ENCODE data around the gene KLC3.

Gene KLC3

GRCh38 chr19:45346449-45346848 is 5.9 kb downstream of the KLC3 start:
- POLR2A ChIA-PET, result interaction anchor here (0.6 kb wide), 1 partner anchor 368 kb away, joined by 3 read pairs; no protein-coding TSS in a partner anchor
- no peak for DNase-seq (ENCODE audit: low read depth, low spot score)
- no peak for TF ChIP-seq CTCF (IDR thresholded peaks at IDR 0.05; ENCODE audit: insufficient read depth, low read length, missing control alignments)
- no peak overlapping the region for H3K4me3 ChIP-seq (ENCODE audit: low read depth, low read length)
- CTCF ChIA-PET, result interaction anchor here (1.5 kb wide), 1 partner anchor 9 kb away, joined by 5 read pairs; no protein-coding TSS in a partner anchor

GRCh38 chr19:45347570-45348366 is 7.2 kb downstream of the KLC3 start:
- no peak overlapping the region for H3K4me3 ChIP-seq (ENCODE audit: low read depth, low read length)
- no peak for TF ChIP-seq CTCF (IDR thresholded peaks at IDR 0.05; ENCODE audit: insufficient read depth, low read length, missing control alignments)
- ChIA-PET POLR2A (no interaction called here), CTCF (no interaction called here)
- DNase-seq (ENCODE audit: low read depth, low spot score), result no peak

DNA sequence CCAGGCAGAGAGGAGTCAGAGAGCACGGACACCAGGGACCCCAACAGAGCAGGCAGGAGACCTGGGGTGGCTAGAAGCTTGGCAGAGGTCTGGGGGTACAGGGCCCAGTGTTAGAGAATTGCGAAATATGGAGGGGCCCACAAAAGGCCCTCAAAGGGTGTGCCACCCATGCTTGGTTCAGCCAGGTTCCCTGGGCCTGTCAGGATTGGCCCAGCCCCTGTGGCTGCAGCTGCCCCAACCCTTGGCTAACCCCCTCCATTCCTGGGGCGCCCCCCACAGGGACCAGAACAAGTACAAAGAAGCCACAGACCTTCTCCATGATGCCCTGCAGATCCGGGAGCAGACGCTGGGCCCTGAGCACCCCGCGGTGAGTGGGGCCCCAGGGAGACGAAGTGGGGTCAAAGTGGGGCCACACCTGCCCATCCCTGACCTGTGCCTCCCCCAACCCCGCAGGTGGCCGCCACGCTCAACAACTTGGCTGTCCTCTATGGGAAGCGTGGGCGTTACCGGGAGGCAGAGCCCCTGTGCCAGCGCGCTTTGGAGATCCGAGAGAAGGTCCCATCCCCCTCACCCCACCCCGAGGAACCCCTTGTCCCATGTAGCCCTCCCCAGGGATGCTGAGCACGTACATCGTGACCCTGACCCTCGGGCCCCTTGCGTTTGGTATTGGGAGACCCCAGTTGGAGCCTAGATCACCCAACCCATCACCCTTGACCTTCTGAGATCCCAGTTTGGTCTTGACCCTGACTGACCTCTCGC is 8.0 kb downstream of the KLC3 start:
- ChIA-PET CTCF (interaction anchor here (1.5 kb wide), 1 partner anchor 9 kb away, joined by 6 read pairs; no protein-coding TSS in a partner anchor), POLR2A (no interaction called here)
- DNase-seq (ENCODE audit: low read depth, low spot score), result no peak
- no peak for TF ChIP-seq CTCF (IDR thresholded peaks at IDR 0.05; ENCODE audit: insufficient read depth, low read length, missing control alignments)
- H3K4me3 ChIP-seq (ENCODE audit: low read depth, low read length), result no peak overlapping the region

DNA sequence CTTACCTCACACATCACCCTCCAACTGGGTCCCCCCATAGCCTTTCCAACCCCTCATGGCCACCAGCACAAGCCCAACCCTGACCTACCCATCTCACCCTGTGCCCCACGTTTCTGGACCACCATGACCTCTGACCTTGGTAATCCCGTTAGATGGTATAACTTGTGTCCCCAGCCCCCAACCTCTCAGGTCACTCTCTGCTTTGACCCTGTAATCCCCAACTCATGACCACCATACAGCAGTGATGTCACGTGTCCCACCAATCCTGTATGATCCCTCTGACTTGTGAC is 8.5 kb downstream of the KLC3 start:
- no peak for DNase-seq (ENCODE audit: low read depth, low spot score)
- TF ChIP-seq CTCF (IDR thresholded peaks at IDR 0.05; ENCODE audit: insufficient read depth, low read length, missing control alignments), result no peak
- H3K4me3 ChIP-seq (ENCODE audit: low read depth, low read length), result no peak overlapping the region
- ChIA-PET CTCF (interaction anchor here (1.5 kb wide), 1 partner anchor 10 kb away, joined by 6 read pairs; no protein-coding TSS in a partner anchor), POLR2A (no interaction called here)

GRCh38 chr19:45349430-45349941 is 8.9 kb downstream of the KLC3 start:
- no peak for DNase-seq (ENCODE audit: low read depth, low spot score)
- CTCF ChIA-PET, result interaction anchor here (1.5 kb wide), 1 partner anchor 10 kb away, joined by 6 read pairs; no protein-coding TSS in a partner anchor
- POLR2A ChIA-PET, result no interaction called here
- no peak for TF ChIP-seq CTCF (IDR thresholded peaks at IDR 0.05; ENCODE audit: insufficient read depth, low read length, missing control alignments)
- no peak overlapping the region for H3K4me3 ChIP-seq (ENCODE audit: low read depth, low read length)
